GM11168 (cell line): ENCODE measurements around the gene NAV2.

Experiments
- in situ Hi-C: fragments of 300-500 bp; cut with MboI; formaldehyde crosslinking; loops from one replicate; pipeline ENCODE4 v1.12.0; 2022; ENCODE audit warnings: low sequenced_read_pairs; ENCODE audit not compliant: unreplicated experiment

The NAV2 gene

DNA sequence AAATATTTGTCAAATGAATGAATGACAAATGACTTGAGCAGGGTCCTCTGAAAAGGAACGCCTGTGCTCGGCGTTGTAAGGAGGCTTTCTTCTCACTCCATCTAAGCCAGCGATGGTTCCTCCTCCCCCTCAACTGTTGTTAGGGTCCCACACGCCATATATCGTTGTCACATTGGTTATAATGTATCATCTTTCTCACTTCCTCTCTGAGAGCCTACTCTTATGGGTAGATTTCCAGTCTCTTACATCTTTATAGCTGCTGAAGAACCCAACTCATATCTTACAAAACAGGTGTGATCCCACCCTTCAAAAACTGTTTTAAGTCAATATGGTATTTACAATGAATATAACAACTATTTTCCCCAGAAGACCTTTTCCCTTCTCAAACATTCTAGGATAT is 81.5 kb downstream of the NAV2 start:
- in situ Hi-C loops, result no loop called here

GRCh38 chr11:19795082-19795481 is 82.4 kb downstream of the NAV2 start:
- in situ Hi-C loops, result no loop called here

DNA sequence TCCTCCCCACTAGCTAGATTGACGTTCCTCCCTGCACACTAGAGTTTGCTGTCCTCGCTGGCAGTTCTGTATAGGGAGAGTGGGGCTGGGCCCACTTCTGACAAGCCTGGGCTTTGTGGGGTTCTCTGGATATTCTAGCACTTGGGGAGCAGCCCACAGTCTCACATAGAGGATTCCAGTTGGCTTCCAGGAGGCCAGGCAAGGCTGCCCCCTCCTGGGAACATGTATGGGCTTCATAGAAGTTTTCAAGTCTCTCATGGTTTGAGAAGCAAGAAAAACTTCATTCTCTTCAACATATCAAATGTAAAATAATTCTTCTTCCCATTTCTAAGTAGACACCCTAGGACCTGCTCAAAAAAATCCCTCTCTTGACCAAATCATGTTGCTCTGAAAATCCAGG is 87.5 kb downstream of the NAV2 start:
- in situ Hi-C loops, result no loop called here

DNA sequence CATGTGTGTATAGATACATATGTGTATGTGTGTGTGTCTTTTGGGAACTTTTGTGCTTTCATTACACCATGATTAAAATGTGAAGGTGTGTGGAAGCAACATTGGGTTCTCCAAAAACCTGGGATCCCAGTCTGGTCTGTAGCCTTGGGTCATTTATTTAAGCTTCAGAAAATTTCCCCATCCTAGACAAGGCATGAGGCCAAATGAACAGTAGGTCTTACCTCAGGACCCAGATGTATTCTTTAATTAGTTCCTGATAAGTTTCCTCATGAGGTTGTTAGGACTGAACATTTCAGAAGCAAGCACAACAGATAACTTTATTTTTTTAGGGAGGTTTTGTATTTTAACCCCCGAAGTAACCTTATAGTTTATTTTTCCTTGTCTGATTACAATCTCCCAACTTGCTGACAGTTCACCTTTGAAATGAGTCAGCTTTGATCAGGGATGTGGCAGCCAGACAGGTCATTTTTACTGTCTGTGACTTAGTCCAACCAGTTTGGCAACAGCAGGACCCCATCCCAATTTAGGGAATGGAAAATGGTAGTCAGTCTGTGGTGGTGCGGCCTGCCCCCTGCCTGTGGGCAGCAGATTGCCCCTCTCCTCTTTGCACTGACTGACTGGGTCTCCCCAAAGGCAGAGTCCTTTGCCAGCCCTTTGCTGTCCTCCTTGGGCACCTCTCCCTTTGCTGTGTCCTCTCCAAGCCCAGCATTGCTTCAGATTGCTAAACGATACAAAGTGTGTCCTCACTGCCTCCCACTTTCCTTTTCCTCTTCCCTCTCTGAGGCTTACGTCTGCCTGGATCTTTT is 88.3 kb downstream of the NAV2 start:
- in situ Hi-C loops, result no loop called here

DNA sequence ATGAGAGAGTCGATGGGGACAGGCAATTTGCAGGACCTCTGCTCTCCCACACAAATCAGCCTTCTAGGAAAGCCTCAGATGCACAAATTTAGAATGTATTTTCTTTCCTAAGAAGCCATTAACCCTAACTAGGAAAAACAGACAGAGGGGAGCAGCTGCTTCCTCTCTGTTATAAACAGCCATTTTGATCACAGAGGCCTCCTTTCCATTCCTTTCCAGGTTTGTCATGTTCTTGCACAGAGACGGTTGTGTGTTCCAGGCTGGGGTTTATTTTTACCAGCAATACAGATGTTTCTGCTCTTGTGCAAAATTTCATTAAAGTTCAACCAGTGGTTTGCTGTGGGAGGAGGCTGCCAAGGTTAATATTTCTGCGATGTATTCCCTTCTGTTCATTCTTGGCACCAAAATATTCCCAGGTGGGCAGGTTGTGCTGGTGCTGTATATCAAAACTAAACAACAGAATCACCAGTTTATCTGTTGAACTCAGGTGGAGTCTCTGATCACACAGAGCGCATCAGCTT is 90.2 kb downstream of the NAV2 start:
- in situ Hi-C loops, result no loop called here

DNA sequence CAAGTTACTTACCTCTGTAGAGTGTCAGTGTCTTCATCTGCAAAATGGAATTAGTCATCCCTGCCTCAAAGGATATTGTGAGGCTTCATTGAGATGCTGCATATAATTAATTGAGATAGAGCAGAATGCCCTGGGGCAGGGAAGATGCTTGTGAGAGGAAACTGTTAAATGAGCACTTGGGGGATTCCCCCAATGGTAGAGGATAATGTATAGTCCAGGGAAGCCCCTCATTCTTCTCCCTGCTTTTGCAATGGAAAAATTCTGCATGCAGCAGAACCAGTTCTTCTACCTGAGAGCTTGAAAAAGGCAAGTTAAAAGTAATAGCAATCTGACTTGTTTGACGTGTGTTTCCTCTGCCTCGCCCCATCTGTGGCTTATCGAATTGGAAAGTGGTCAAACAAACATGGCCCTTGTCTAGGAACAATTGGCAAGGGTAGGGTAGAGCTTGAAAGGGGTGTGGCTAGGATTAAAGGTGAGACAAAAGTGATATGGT is 90.9 kb downstream of the NAV2 start:
- in situ Hi-C loops, result no loop called here

- in situ Hi-C loops, result no loop called here
Measured at GRCh38 chr11:19805376-19805775, 92.7 kb downstream of the NAV2 start.

DNA sequence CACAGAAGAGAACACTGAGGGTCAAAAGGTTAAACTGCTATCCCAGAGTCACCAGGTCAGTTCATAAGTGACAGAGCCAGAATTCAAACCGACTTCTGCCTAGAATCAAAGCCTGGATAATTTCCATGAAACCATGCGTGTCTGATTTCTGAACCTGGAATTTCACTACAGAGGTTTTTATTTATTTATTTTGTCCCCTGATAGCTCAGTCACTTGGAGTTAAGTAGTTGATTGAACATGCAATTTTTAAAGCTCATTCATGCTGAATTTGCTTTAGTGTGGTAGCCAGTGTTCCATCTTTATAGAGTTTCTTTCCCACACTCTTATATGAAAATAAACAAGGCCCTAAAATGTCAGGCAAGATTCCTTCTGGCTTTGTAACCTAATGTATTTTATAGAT is 93.2 kb downstream of the NAV2 start:
- in situ Hi-C loops, result no loop called here

- in situ Hi-C loops, result no loop called here
Measured at GRCh38 chr11:19806251-19806650, 93.6 kb downstream of the NAV2 start.

DNA sequence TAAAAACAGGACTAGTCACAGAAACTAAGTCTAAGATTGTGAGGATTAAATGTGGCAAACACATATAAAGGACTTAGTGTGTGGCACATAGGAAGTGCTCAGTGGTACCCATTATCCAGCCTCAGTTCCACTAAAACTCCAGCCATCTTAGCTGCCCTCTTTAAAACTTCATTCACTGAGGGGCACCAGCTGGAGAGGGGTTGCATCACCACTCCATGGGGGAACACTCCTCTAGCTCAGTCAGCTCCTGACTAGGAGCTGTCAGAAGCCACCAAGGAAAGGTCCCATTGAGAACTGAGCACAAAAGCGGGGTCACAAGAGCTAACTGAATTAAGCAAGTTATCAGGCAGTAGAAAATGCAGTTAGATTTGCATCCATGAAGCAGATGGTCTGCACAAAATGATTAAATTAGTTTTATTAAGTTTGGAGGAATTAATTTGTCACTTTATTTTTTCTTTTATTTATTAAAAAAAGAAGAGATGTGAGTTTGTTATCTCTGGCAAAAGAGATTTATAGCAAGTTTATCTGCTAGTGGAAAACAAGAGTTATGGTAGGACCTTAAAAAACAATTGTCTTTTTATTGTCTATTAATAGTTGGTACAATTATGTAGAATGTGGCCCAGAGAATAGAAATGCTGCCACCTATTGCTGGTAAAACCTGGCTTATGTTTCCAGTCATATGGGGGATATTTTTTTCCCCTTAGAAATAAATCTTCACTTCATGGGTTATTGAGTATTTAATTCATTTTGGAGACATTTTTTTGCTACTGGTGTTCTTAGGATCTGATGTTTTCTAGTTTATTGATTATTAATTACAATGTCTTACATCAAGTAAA is 95.7 kb downstream of the NAV2 start:
- in situ Hi-C loops, result no loop called here

DNA sequence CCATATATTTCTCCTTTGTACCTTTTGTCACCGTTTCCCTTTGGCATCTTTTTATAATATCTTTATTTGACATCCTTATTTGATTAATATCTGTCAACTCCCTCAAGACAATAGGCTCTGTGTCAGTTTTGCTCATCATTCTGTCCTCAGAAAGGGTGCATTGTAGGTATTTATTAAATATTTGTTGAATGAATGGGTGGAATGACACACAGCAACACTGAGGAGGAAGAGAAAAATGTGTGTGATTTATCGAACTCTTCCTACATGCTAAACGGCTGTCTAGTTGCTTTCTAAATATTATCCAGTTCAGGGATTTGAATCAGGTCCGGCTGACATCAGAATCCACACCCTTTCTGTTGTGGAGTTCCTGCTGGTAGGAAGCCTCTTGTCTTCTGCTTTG is 98.2 kb downstream of the NAV2 start:
- in situ Hi-C loops, result no loop called here

GRCh38 chr11:19811380-19811779 is 98.7 kb downstream of the NAV2 start:
- in situ Hi-C loops, result no loop called here

DNA sequence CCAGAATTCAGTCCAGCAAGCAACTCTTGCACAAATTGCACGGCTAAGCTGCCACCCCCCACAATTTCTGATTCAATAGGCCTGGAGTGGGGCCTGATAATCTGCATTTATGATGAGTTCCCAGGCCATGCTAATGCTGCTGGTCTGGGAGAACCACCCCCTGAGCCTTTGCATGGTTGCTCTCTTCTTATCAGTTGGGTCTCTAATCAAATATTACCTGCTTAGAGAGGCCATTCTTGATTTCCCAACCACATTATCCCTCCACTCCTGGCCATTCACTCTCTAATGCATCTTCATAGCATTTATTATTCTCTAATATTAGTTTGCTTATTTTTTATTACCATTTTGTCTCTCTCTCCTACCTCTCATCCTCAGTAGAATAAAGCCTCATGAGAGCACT is 99.5 kb downstream of the NAV2 start:
- in situ Hi-C loops, result no loop called here

DNA sequence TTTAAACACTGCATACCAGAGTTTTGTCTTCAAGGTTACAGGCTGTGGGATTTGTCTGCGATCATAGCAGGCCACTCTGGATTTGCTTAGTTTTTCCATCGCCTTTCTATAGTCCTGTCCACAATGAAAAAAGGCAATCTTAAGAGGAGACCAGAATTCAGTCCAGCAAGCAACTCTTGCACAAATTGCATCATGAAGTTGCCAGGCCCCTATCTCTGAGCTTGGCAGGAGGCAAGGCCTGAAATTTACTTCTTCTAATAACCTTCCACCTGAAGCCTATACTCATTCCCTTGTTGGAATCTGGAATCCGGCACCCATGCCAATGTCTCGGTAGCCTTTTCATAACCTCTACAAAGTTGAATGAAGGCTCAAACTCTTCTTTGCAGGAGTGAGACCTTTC is 100.1 kb downstream of the NAV2 start:
- in situ Hi-C loops, result no loop called here

DNA sequence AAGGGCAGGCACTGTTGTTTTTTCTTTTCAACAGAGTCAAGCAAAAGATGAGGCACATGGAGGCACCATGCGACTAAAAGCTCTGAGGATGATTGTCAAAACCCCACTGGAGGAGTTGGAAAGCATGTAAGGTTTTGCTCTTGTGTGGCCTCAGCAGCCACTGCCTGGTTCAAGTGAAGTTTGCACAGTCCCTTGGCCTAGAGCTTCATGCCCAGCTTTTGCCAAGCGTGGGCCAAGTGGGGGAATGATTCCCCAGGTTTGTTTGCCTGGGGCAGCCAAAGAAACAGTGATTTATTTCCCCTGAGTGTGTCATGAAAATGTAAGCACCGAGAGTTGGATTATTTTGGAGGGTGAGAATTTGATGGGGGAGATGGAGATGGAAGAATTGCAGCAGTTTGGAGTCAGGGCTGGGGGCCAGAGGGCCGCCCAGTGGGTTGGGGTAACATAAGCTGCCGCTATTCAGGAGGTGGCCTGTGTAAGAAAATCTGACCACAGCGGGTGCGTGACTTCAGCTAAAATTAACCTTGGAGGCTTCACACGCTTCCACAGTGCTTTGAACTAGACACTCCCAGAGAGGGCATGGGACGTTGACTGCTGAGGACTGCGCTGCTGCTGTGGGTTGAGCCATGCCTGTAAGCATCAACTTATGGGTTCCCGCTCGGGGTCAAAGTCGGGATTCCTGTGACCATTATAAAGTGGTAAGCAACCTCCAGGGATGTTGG is 100.7 kb downstream of the NAV2 start:
- in situ Hi-C loops, result no loop called here

- in situ Hi-C loops, result no loop called here
Measured at GRCh38 chr11:19814421-19814820, 101.8 kb downstream of the NAV2 start.

GRCh38 chr11:19816040-19816439 is 103.4 kb downstream of the NAV2 start:
- in situ Hi-C loops, result no loop called here

GRCh38 chr11:19816817-19817216 is 104.2 kb downstream of the NAV2 start:
- in situ Hi-C loops, result no loop called here

GRCh38 chr11:19817265-19817851 is 104.7 kb downstream of the NAV2 start:
- in situ Hi-C loops, result no loop called here

GRCh38 chr11:19817870-19818269 is 105.2 kb downstream of the NAV2 start:
- in situ Hi-C loops, result no loop called here
